Stimulated activated CD4-positive, alpha-beta T cell treated with anti-CD3 and anti-CD28 coated beads, Interleukin-1b, Interleukin-23, amount 100 ng/mL, for 48 hours (primary cell): ENCODE results near the gene S100A13.
"Not testable (repeated sequence)": the region's sequence is repeated elsewhere in the genome, so short reads cannot be mapped to it uniquely, and the experiment has no call there.

Experiments used
- DNase-seq: peaks from one replicate; pipeline ENCODE4 v3.0.0-alpha.2; 2020

S100A13 gene

DNA sequence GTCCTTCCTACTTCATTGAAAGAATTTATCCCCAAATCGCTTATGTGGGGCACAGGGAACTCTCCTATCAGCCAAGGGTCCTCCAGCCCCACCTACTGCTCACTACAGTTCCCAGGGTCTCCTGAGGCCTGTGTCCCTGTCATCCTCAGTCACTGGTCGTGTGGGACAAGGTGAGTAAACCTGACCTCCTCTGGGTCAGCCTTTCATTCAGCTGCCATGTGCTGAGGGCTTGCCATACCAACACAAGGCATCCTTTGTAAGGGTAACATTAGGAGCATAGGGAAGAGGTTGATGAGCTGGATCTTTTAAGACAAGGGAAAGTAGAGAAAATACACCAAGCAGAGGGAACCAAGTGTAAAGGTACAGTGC lies 20.0 kb upstream of the S100A13 start:
- DNase-seq: no peak

DNA sequence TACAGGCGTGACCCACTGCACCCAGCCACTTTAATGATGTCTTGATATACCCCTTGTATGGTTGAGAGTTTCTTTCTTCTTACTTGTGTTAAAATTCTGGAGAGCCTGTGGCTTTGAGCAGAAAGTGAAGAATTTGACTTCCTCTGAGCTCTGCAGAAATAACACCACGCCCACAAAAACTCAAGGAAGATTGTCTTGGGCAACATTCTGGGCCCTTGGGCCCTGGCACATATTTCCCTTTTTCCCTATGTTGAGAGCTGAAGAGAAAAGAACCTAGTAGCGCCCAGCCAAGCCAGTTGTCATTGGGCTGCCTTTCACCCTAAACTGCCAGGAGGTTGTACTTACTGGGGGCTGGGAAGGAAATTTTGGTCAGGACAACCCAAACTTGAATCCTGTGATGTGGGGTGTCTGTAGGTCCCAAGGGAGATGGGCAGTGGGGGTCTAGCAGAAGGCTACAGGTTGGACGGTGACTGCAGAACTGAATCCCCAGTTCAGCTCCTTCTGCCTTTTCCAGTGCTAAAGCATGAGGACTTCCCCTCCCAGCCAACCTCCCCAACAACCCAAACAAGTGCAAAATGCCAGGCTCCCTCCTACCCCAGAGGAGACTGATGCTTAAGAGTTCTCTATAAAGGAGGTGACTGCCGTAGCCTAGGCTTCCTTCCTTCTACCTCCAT lies 19.5 kb upstream of the S100A13 start:
- no peak for DNase-seq

DNA sequence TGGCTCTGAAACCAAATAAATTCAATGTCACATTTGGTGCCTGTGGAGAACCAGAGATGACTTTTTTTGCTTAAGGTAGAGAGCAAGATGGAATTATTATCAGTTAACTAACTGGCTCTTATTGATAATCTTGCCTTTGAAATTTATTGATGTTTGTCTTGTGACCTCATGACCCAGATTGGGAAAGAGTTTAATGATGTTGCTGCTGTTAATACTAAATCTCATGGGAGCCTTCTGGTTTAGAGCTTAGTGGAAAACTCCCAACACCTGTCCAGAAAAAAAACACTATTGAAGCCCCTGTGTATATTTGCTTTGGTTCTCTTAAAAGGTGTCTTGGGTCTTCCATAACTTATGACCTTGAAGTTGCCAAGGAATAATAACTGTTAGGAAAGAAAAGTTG lies 16.5 kb upstream of the S100A13 start:
- no peak for DNase-seq

DNA sequence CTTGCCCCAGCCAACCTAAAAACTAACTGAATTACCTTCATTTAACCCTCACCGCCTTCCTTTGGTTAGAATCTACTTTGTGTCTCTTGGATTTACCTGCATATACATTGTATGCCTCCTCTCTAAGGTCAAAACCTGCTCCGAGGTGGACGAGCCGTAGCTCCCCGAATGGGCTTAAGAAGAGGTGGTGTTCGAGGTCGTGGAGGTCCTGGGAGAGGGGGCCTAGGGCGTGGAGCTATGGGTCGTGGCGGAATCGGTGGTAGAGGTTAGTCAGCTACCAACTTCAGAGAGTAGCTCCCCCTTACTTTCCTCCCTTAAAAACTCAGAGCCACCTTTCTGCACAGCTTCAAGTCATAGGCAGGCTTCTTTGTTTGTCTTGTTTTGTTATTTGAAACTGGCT lies 15.8 kb upstream of the S100A13 start:
- no peak for DNase-seq

DNA sequence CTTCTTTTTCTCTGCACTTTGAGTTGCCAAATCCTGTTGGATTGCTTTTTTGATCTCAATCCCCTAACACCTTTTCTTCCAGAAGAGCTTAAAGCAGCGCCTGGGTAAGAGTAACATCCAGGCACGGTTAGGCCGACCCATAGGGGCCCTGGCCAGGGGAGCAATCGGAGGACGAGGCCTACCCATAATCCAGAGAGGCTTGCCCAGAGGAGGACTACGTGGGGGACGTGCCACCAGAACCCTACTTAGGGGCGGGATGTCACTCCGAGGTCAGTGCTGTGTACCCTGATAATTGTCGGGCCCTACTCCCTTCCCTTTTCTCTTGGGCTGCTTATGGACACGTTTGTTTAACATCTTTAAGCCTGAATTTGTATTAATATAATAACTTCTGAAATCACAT lies 14.9 kb upstream of the S100A13 start:
- DNase-seq: no peak

DNA sequence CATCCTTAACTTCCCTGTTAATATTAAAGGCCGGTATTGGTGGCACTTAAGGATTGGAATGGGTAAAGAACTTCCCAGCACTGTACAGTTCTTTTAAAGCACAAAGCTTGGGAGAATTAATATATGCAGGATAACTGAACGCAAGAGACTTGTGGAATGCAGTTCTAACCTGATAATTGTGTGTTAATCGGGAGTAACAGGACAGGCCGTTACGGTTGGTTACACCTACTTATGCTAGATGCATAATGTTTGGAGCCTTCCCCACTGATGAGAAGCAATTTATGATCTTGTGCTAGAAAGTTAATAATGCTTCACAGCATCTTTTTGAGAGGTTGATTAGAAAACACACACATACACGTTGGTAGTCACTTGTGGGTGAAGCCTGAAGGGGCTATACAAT lies 13.6 kb upstream of the S100A13 start:
- no peak for DNase-seq

DNA sequence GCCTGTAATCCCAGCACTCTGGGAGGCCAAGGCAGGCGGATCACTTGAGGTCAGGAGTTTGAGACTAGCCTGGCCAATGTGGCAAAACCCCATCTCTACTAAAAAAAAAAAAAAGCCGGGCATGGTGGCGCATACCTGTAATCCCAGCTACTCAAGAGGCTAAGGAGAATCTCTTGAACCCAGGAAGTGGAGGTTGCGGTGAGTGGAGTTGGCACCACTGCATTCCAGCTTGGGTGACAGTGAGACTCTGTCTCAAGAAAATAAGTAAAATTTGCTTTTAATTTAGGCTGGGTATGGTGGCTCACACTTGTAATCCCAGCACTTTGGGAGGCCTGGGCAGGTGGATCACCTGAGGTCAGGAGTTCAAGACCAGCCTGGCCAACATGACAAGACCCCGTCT lies 12.9 kb upstream of the S100A13 start:
- not testable (repeated sequence) for DNase-seq

DNA sequence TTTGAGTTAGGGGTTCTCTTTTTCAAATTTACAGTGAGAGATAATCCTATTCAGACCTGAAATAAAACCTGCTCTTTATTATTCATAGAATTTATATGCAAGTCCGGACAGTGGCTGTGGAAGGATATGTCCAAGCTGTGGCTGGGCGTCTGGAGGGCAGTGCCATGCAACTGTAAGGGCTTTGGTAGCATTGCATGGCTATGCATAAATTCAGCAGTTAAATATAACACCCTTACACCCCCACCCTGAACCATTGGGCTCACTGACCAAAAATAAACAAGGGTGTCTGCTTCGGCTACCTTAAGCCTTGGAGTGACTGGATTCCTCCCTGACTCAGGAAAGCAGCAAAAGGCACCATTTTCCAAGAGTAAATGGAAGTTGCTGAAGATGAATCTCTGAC lies 12.0 kb upstream of the S100A13 start:
- no peak for DNase-seq

DNA sequence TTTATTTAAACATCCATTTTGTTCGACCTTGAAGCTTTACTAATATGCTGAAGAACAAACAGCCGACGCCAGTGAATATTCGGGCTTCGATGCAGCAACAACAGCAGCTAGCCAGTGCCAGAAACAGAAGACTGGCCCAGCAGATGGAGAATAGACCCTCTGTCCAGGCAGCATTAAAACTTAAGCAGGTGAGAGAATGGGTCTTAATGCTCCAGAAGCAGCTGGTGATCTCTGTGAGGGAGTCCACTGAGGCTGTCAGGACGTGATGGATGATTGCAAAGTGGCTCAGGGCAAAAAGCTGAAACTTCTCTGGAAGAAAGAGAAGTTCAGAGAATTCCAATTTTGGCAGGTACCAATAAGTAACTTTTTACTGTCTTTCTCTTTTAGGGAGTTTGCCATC lies 11.0 kb upstream of the S100A13 start:
- DNase-seq: no peak

DNA sequence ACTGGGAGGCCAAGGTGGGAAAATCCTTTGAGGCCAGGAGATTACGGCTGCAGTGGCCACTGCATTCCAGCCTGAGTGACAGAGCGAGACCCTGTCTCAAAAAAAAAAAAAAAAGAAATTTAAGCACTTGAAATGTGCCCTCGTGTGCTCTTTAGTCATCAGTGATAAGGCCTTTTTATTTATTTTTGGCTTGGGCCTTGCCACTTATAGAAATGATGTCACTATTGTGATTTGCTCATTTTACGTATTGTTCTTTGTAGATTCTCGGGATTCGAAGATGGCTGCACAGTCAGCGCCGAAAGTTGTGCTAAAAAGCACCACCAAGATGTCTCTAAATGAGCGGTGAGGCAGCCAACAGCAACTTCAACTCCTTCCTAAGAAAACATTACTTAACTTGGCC lies 9.0 kb upstream of the S100A13 start:
- DNase-seq: no peak

DNA sequence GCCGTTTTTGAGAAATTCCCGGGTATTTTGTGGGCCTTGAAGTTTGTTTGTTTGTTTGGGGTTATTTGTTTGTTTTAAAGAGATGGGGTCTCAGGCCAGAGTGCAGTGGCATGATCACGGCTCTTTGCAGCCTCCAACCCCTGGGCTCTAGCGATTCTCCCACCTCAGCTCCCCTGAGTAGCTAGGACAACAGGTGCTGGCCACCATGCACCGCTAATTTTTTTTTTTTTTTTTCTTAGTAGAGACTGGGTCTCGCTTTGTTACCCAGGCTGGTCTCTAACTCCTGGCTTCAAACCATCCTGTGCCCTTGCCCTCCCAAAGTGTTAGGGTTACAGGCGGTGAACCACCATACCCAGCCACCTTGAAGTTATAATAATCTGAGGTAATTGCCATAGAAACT lies 8.6 kb upstream of the S100A13 start:
- DNase-seq: no peak

DNA sequence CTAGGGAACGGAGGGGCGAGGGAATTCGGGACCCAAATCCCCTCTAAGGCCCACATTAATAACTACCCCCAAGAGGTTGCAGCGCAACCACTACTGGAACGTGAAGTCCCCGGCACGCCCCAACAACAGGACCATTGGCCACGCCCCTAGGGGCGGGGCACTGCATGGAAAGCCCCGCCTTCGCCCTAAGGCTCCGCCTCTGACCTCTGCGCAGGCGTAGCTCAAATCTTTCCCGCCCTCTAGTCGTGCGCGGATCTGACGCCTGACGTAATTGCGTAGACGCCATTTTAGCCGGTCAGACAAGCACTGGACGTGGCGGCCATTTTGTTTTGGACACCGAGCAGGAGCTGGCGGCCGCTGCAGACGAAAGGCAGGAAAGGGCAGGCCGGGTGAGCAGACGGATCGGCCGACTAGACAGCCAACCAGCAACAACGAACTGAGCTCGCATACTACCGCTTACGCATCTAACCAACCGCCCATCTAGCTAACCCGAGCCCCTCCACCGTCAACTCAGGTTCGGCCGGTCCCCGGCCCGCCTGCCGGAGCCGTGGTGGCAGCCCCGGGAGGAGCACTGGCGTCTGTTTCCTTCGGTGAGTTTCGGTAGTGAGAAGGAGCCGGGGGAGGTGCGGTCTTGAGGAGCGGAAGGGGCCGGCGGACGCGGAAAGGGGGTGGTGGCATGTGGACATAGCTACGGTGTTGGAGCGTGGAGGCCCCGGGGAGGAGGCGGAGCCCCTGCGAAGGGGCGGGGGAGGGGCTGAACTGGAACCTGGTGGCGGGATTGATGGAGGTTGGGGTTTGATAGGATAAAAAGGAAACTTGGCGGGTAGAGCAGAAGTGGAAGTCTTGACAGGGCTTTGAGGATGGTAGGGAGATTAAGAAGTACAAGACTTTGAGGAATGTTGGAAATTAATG lies 6.7 kb upstream of the S100A13 start, which contains the start of gene CHTOP:
TSS of gene CHTOP (plus strand) at position 313 of the 912 bp plus-strand sequence. CDS start 2,523 bp downstream, outside the sequence.
- DNase-seq: peak; percentile 98

DNA sequence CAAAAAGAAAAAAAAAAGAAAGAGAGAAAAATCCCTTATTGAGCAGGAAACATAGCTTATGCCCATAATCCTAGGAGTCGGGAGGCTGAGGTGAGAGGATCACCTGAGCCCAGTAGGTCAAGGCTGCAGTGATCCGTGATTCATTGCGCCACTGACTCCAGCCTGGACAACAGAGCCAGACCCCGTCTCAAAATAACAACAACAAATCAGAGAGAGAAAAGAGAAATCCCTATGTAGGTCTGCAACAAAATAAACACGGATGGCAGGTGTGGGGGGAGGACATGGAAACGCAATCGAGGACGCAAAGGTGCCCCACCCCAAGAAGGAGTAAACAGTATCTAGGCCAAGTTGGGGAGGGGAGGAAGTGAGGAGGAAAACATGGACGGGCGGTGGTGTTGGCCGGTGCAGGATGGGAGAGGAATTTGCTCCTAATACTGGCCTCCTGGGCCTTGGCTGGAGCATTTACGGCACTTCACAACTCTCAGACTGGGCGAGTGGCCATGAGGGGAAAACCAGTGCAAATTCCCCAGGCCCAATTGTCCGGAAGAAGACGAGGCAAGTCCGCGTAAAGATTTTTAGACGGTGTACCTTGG lies 6.0 kb upstream of the S100A13 start:
- DNase-seq: no peak

DNA sequence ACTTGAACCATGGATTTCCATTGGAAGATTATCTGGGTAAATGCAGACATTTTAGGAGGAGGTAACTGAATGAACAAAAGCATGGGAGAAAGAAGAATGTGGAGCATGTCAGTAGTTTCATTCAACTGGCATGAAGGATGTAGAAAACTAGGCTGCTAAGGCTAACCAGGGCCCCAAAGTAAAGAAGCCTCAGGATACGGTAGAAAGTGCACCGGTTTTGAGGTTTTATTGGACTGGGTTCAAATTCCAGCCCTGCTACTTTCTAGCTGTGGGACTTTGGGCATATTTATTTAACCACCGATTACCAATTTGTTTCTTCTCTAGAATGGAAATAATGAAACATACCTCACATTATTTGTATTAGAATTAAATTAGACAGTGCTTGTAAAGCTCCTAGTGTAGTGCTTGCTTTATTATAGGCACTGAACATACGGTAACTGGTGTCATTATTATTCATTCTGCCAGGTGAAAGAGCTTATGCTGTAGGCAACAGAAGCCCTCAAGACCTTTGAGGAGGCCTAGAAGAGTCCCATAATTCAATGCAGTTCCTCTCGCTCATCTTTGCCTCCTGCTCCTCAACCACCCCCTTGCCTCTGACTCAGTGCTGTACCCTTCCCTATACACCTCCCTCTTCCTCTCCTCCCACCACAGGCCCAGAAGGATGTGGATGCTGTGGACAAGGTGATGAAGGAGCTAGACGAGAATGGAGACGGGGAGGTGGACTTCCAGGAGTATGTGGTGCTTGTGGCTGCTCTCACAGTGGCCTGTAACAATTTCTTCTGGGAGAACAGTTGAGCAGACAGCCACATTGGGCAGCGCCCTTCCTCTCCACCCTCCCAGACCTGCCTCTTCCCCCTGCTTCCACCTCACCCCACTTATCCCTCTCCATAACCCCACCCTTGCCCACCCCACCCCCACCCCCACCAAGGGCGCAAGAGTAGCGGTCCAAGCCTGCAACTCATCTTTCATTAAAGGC lies 4.0 kb upstream of the S100A13 start:
- DNase-seq: no peak

DNA sequence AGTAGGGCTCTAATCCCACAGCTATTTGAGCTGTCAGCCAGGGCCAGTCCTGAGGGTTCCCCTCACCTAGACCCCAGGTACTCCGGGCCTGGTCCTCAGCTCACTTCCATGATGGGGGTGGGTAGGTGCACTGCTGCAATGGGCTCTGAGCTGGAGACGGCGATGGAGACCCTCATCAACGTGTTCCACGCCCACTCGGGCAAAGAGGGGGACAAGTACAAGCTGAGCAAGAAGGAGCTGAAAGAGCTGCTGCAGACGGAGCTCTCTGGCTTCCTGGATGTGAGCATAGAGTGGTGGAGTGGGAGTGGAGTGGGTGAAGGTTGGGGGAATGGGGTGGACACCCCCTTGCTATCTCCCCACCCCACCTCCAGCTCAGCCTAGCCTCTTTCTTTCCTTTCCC lies 3.1 kb upstream of the S100A13 start:
- no peak for DNase-seq

DNA sequence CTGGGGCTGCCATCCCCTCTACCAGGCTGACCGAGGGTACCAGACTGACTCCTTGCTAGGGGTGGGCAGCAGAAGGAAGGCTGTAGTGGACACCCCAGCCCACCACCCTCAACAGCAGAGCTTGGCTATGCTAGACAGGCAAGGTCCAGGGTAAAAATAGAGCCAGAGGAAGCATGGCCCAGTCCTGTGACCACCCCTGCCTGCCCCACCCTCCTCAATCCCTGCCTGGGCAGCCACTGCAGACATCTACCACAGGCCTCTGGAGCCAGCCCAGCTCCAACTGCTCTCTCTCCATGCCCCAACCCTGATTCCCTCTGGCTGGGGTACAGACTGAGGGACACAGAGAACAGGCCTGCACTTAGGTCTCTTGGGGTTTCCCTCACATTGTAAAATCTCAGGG lies 2.7 kb upstream of the S100A13 start:
- no peak for DNase-seq

DNA sequence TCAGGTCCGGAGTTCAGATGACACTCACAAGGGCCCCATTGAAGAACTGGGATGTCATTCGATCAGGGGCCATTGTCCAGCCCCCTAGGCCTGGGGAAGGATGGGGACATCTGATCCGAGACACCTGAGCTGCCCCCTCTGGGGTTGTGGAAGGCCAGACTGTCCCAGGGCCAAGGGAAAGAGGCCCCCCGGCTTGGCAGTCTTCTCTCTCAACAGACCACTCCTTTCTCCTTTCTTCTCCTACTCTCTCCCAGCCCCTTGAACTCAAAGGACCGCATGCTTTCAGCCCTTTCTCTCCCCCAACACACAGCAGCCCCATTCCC lies 2.0 kb upstream of the S100A13 start:
- no peak for DNase-seq

DNA sequence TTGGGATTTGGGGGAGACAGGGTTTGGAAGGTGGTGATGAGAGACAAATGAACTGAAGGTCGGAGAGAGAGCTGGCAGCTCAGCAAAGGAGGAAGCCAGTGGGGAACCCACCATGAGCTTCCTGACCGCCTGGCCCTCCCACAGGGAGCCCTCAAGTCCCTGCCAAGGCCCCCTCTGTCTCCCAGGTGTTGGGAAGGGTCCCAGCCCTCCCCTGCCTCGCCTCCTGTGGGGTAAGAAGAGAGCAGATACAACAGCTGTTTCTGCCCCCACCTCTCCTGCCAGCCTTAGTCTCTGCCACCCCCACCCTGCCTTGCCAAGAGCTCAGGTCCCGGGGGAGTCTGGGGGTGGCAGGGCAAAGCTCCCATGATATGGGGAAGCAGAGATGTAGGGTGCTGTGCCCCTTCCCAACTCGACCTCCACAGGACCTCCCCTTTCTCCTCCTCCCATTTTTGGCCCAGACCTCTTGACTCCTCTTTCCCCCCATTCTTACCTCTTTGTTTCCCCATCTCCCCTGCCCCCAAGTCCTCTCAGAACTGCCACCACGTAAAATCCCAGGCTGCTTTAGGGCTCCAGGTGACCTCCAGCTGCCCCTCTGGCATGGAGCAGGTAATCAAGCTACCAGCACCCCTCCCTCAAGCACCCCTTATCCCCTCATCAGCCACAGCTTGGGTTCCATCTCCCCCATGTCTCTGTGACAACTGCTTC lies 1.5 kb upstream of the S100A13 start:
- DNase-seq: no peak

DNA sequence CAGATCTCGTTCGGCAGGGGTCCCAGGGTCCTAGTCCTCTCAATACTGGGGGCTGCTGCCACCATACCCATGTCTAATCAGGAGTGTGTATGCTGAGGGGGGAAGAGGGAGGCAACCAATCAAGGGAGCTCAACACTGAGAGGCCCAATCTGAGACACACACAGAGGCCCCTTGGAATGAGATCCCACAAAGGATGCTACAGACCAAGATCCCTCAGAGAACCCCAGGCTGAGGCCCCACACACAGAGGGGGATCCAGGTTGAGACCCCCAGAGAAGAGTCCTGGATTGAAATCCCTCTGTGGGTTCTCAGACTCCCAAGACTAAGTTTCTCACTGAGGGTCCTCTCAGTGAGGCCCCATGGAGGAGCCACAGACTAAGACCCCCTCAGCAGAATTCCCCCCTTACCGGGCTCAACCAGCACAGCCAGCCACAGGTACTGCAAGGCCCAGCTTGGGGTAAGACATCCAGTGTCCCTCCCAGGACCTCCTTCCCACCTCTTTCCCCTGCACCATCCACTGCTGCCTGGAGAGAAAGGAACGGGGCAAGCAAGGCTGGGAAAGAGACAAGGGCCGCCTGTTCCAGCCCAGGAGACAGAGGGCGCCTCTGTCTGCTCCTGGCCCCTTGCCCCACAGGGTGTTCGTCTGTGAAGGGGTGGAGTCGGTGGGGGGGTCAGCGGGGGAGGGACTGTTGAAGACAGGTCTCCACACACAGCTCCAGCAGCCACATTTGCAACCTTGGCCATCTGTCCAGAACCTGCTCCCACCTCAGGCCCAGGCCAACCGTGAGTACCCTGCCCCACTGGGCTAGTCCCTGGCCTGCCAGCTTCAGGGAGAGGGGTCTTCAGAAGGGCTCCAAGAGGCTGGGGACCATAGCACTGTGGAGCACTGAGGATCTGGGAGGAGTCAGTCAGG lies 666 bp upstream of the S100A13 start, which contains the start of gene S100A1:
TSS of gene S100A1 (plus strand) at position 720 of the 912 bp plus-strand sequence. CDS start 2,088 bp downstream, outside the sequence.
- no peak for DNase-seq

DNA sequence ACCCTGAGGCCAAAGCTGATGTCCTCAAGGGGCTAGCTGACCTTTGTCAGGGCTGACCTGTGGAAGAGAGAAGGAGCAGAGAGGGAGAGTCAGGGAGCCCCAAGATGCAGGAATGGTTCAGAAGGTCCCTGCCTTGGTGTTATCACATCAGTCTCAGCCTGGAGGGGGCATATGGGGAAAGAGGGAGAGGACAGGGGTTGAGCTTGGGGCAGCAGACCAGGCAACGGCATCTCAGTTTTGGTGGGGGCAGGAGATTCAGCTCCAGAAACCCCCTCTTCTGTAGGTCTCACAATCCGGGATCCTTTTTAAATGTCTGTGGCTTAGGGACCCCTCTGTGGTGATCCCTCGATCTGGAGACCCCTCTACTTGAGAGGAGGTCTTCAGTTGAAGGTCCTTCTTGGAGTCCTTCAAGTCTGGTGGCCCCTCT lies 815 bp downstream of the S100A13 start:
- DNase-seq: no peak
